Activated CD4-positive, alpha-beta T cell treated with anti-CD3 and anti-CD28 coated beads, Interleukin-2, amount 10 ng/mL, durations not matched to agents 24 days and 14 days (primary cell): Measurements from ENCODE around the gene PTGIS. TPM values are rescaled to one million over a fixed set of nuclear protein-coding genes. Genes with fewer than 3 reads are reported as not detected.

Experiments used
- DNase-seq: peaks from one replicate; pipeline ENCODE4 v3.0.0; 2022
- H3K27ac Mint-ChIP-seq: one replicate; pipeline ENCODE4 v1.8.0; 2022; ENCODE audit warnings: mild to moderate bottlenecking, mixed read lengths
- H3K27me3 Mint-ChIP-seq: one replicate; pipeline ENCODE4 v1.8.0; 2022; ENCODE audit warnings: mixed read lengths
- H3K36me3 Mint-ChIP-seq: one replicate; pipeline ENCODE4 v1.8.0; 2022; ENCODE audit warnings: low read depth, mild to moderate bottlenecking, mixed read lengths
- H3K4me1 Mint-ChIP-seq: one replicate; pipeline ENCODE4 v1.8.0; 2021; ENCODE audit warnings: mixed read lengths
- H3K4me3 Mint-ChIP-seq: one replicate; pipeline ENCODE4 v1.8.0; 2022; ENCODE audit warnings: mild to moderate bottlenecking, moderate library complexity, mixed read lengths
- H3K9me3 Mint-ChIP-seq: one replicate; pipeline ENCODE4 v1.8.0; 2021; ENCODE audit warnings: mixed read lengths
- intact Hi-C: fragments of 100-400 bp; cut with micrococcal nuclease; formaldehyde crosslinking; loops from one replicate; pipeline ENCODE4 v1.15.1; 2023
- total RNA-seq: library from RNA; stranded (reverse); gene quantifications from 2 replicates; pipeline ENCODE4 v1.2.3, GENCODE V29; 2022

PTGIS gene
- total RNA-seq, 1 donor from 2014 or later = 51.7 TPM

GRCh38 chr20:49478266-49478665, 89.7 kb downstream of the PTGIS start:
- no peaks in the 10 kb centered on the region for H3K36me3 Mint-ChIP-seq
- intact Hi-C loops = no loop called here
- no peak overlapping the region for H3K4me3 Mint-ChIP-seq
- H3K9me3 Mint-ChIP-seq = no peaks in the 10 kb centered on the region
- no peak for DNase-seq
- H3K4me1 Mint-ChIP-seq = no peaks in the 10 kb centered on the region
- H3K27ac Mint-ChIP-seq = no peak overlapping the region
- peaks cover 43% of the 10 kb centered on the region for H3K27me3 Mint-ChIP-seq

DNA sequence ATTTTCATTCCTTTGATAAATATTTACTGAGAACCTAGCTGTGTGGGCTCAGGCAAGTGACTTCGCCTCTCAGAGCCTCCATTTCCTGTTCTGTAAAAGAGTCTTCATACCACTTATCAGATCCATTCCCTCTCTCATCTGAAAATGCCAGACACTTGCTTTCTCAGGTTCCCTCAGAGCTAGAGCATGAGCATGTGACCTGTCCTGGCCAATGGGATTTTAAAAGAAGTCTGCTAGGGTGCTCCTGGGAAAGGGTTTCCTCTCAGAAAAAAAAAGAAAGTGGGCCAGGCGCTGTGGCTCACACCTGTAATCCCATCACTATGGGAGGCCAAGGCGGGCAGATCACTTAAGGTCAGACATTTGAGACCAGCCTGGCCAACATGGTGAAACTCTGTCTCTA, 90.7 kb downstream of the PTGIS start:
- intact Hi-C loops = no loop called here
- Mint-ChIP-seq H3K9me3 (no peaks in the 10 kb centered on the region), H3K4me3 (no peak overlapping the region), H3K27me3 (peaks cover 45% of the 10 kb centered on the region), H3K27ac (no peak overlapping the region), H3K4me1 (no peaks in the 10 kb centered on the region), H3K36me3 (no peaks in the 10 kb centered on the region)
- no peak for DNase-seq

GRCh38 chr20:49476016-49476355, 92.0 kb downstream of the PTGIS start:
- intact Hi-C loops = no loop called here
- DNase-seq = no peak
- Mint-ChIP-seq H3K27ac (no peak overlapping the region), H3K27me3 (peaks cover 43% of the 10 kb centered on the region), H3K9me3 (no peaks in the 10 kb centered on the region), H3K4me3 (no peak overlapping the region), H3K36me3 (no peaks in the 10 kb centered on the region), H3K4me1 (no peaks in the 10 kb centered on the region)

- intact Hi-C loops = no loop called here
- no peak overlapping the region for H3K27ac Mint-ChIP-seq
- no peak overlapping the region for H3K4me3 Mint-ChIP-seq
- H3K4me1 Mint-ChIP-seq = no peaks in the 10 kb centered on the region
- no peaks in the 10 kb centered on the region for H3K36me3 Mint-ChIP-seq
- no peaks in the 10 kb centered on the region for H3K9me3 Mint-ChIP-seq
- peaks cover 43% of the 10 kb centered on the region for H3K27me3 Mint-ChIP-seq
- DNase-seq = no peak
Measured at GRCh38 chr20:49475292-49476015, 92.5 kb downstream of the PTGIS start.

- intact Hi-C loops = no loop called here
- no peaks in the 10 kb centered on the region for H3K36me3 Mint-ChIP-seq
- no peak for DNase-seq
- H3K9me3 Mint-ChIP-seq = no peaks in the 10 kb centered on the region
- H3K4me1 Mint-ChIP-seq = no peaks in the 10 kb centered on the region
- H3K4me3 Mint-ChIP-seq = no peak overlapping the region
- peaks cover 36% of the 10 kb centered on the region for H3K27me3 Mint-ChIP-seq
- H3K27ac Mint-ChIP-seq = no peak overlapping the region
Measured at GRCh38 chr20:49471397-49471796, 96.5 kb downstream of the PTGIS start.

GRCh38 chr20:49470922-49471321, 97.0 kb downstream of the PTGIS start:
- DNase-seq = no peak
- Mint-ChIP-seq H3K27me3 (peaks cover 36% of the 10 kb centered on the region), H3K27ac (no peak overlapping the region), H3K9me3 (no peaks in the 10 kb centered on the region), H3K4me3 (no peak overlapping the region), H3K36me3 (no peaks in the 10 kb centered on the region), H3K4me1 (no peaks in the 10 kb centered on the region)
- intact Hi-C loops = no loop called here

GRCh38 chr20:49469060-49469459, 98.9 kb downstream of the PTGIS start:
- Mint-ChIP-seq H3K4me1 (no peaks in the 10 kb centered on the region), H3K27me3 (peaks cover 28% of the 10 kb centered on the region), H3K27ac (no peak overlapping the region), H3K4me3 (no peak overlapping the region), H3K9me3 (no peaks in the 10 kb centered on the region), H3K36me3 (no peaks in the 10 kb centered on the region)
- intact Hi-C loops = no loop called here
- no peak for DNase-seq

GRCh38 chr20:49468412-49468811, 99.5 kb downstream of the PTGIS start:
- Mint-ChIP-seq H3K27me3 (peaks cover 28% of the 10 kb centered on the region), H3K27ac (no peak overlapping the region), H3K9me3 (no peaks in the 10 kb centered on the region), H3K4me3 (no peak overlapping the region), H3K36me3 (no peaks in the 10 kb centered on the region), H3K4me1 (no peaks in the 10 kb centered on the region)
- intact Hi-C loops = no loop called here
- no peak for DNase-seq

GRCh38 chr20:49466114-49466912, 101.6 kb downstream of the PTGIS start:
- intact Hi-C loops = no loop called here
- Mint-ChIP-seq H3K36me3 (no peaks in the 10 kb centered on the region), H3K4me3 (no peak overlapping the region), H3K9me3 (no peaks in the 10 kb centered on the region), H3K27me3 (peaks cover 22% of the 10 kb centered on the region), H3K27ac (no peak overlapping the region), H3K4me1 (no peaks in the 10 kb centered on the region)
- DNase-seq = no peak

DNA sequence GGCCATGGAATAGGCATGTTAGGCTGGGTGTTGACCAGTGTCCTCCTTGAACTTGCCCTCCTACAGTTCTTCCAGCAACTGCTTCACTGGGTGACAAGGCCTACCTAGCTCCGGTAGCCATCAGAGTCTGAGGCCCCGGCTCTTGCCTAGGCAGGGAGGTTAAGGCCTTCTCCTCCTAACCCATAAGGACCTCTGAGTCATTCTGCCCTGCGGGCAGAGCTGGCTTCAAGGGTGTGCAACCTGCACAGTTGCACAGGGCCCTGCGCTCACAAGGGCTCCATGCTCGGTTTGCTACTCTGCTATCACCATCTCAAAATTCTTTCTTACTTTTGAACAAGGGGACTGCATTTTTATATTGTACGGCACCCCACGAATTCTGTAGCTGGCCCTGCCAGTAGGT, 103.4 kb downstream of the PTGIS start:
- no peaks in the 10 kb centered on the region for H3K9me3 Mint-ChIP-seq
- no peak for DNase-seq
- H3K27me3 Mint-ChIP-seq = peaks cover 10% of the 10 kb centered on the region
- no peak overlapping the region for H3K4me3 Mint-ChIP-seq
- no peaks in the 10 kb centered on the region for H3K36me3 Mint-ChIP-seq
- H3K27ac Mint-ChIP-seq = no peak overlapping the region
- no peaks in the 10 kb centered on the region for H3K4me1 Mint-ChIP-seq
- intact Hi-C loops = no loop called here

GRCh38 chr20:49462626-49463025, 105.3 kb downstream of the PTGIS start:
- H3K4me3 Mint-ChIP-seq = no peak overlapping the region
- no peak for DNase-seq
- intact Hi-C loops = no loop called here
- H3K27me3 Mint-ChIP-seq = peaks cover 21% of the 10 kb centered on the region
- no peak overlapping the region for H3K27ac Mint-ChIP-seq
- H3K36me3 Mint-ChIP-seq = no peaks in the 10 kb centered on the region
- no peaks in the 10 kb centered on the region for H3K4me1 Mint-ChIP-seq
- H3K9me3 Mint-ChIP-seq = no peaks in the 10 kb centered on the region

DNA sequence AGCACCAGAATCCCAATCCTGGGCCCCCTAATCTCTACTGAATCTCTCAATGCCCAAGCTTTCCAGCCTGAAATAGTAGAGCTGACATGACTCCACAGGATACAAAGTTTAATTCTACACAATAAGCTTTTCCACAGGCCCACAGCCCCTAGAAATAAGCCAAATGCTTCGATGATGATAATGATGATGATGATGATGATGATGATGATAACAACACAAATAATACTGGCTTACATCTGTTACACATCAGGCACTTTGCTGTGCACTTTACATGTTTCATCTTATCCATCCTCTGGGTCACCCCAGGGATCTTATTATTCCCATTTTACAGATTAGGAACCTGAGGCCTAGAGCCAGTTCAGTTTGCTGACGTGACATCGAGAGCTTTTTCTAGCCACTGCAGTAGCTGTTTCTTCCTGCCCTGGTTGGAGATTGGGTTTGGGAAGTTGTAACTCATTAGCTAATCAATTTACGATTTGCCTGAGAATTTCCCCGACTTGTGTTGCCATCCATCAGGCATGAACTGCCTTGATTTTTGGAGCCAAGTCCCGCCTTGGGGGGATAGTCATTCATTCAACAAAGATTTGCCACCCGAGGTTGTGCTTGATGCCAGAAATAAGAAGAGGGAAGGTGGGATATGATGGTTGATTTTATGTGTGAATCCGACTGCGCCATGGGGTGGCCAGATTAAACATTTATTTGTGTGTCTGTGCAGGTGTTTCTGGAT, 105.9 kb downstream of the PTGIS start:
- DNase-seq = no peak
- H3K27ac Mint-ChIP-seq = no peak overlapping the region
- peaks cover 25% of the 10 kb centered on the region for H3K27me3 Mint-ChIP-seq
- no peaks in the 10 kb centered on the region for H3K9me3 Mint-ChIP-seq
- intact Hi-C loops = no loop called here
- H3K4me3 Mint-ChIP-seq = no peak overlapping the region
- no peaks in the 10 kb centered on the region for H3K36me3 Mint-ChIP-seq
- no peaks in the 10 kb centered on the region for H3K4me1 Mint-ChIP-seq

- intact Hi-C loops = no loop called here
- DNase-seq = no peak
- Mint-ChIP-seq H3K9me3 (no peaks in the 10 kb centered on the region), H3K27ac (no peak overlapping the region), H3K4me3 (no peak overlapping the region), H3K36me3 (no peaks in the 10 kb centered on the region), H3K4me1 (no peaks in the 10 kb centered on the region), H3K27me3 (peaks cover 27% of the 10 kb centered on the region)
Measured at GRCh38 chr20:49460916-49461315, 107.0 kb downstream of the PTGIS start.

GRCh38 chr20:49460131-49460530, 107.8 kb downstream of the PTGIS start:
- H3K27me3 Mint-ChIP-seq = peaks cover 28% of the 10 kb centered on the region
- intact Hi-C loops = no loop called here
- no peaks in the 10 kb centered on the region for H3K4me1 Mint-ChIP-seq
- H3K4me3 Mint-ChIP-seq = no peak overlapping the region
- DNase-seq = no peak
- H3K36me3 Mint-ChIP-seq = no peaks in the 10 kb centered on the region
- no peaks in the 10 kb centered on the region for H3K9me3 Mint-ChIP-seq
- no peak overlapping the region for H3K27ac Mint-ChIP-seq
